Activated CD4-positive, alpha-beta memory T cell treated with anti-CD3 and anti-CD28 coated beads, Interleukin-2, amount 10 ng/mL, durations not matched to agents 7 days and 5 days (primary cell): ENCODE data around the gene CEMP1. TPM values are rescaled to one million over a fixed set of nuclear protein-coding genes. Genes with fewer than 3 reads are reported as not detected.
"Not testable (repeated sequence)": the region's sequence is repeated elsewhere in the genome, so short reads cannot be mapped to it uniquely, and the experiment has no call there.

ENCODE experiments used
- CTCF ChIA-PET: fragments of 350-600 bp; sonication (Branson Sonifier 250); formaldehyde crosslinking; loops from one replicate; lab custom pipeline; 2021; ENCODE audit warnings: antibody characterized with exemption, inconsistent platforms; lab: Charles Lee
- POLR2A ChIA-PET: fragments of 350-600 bp; sonication (Branson Sonifier 250); formaldehyde crosslinking; loops from one replicate; lab custom pipeline; 2021; ENCODE audit warnings: antibody characterized with exemption; lab: Charles Lee
- DNase-seq: peaks from one replicate; pipeline ENCODE4 v3.0.0-alpha.2; 2020
- H3K27ac Mint-ChIP-seq: one replicate; pipeline ENCODE4 v1.8.0; 2021; ENCODE audit warnings: mild to moderate bottlenecking, mixed read lengths
- H3K27me3 Mint-ChIP-seq: one replicate; pipeline ENCODE4 v1.8.0; 2021; ENCODE audit warnings: mixed read lengths
- H3K36me3 Mint-ChIP-seq: one replicate; pipeline ENCODE4 v1.8.0; 2021; ENCODE audit warnings: low read depth, mixed read lengths
- H3K4me1 Mint-ChIP-seq: one replicate; pipeline ENCODE4 v1.8.0; 2021; ENCODE audit warnings: mixed read lengths
- H3K4me3 Mint-ChIP-seq: one replicate; pipeline ENCODE4 v1.8.0; 2021; ENCODE audit warnings: mild to moderate bottlenecking, mixed read lengths
- H3K9me3 Mint-ChIP-seq: one replicate; pipeline ENCODE4 v1.8.0; 2021; ENCODE audit warnings: mixed read lengths
- total RNA-seq, 2 experiments: library from RNA; stranded (reverse); gene quantifications; one replicate each; pipeline ENCODE4 v1.2.3, GENCODE V29; 2021

The CEMP1 gene
- total RNA-seq, result under 1 TPM in 1 of 2 experiments, not detected in 1; 0.23 TPM

- Mint-ChIP-seq H3K27me3 (no peaks in the 10 kb centered on the region), H3K27ac (peak within 1 kb of the TSS; percentile 100), H3K9me3 (no peaks in the 10 kb centered on the region), H3K4me3 (peak within 1 kb of the TSS; percentile 98), H3K4me1 (peaks cover 28% of the 10 kb centered on the region), H3K36me3 (peaks cover under 1% of the 10 kb centered on the region)
- DNase-seq, result no peak
- CTCF ChIA-PET, result interaction anchor here (0.6 kb wide), 2 partner anchors 110 to 509 kb away, joined by 3 to 4 read pairs; no protein-coding TSS in a partner anchor
- POLR2A ChIA-PET, result interaction anchor here (1.2 to 3.7 kb wide), 6 partner anchors 9 to 385 kb away, joined by 3 to 67 read pairs (median 6); partner anchors contain the start of genes AMDHD2, ATP6V0C and PGP
Measured at GRCh38 chr16:2531371-2531695, at the start of gene CEMP1. TSS of gene CEMP1 (minus strand) at chr16:2531408. CDS start at chr16:2531073, 335 bp downstream.

- not testable (repeated sequence) for H3K27me3 Mint-ChIP-seq
Measured at GRCh38 chr16:2580818-2581217, 49.6 kb upstream of the CEMP1 start.

GRCh38 chr16:2580143-2580542 is 48.9 kb upstream of the CEMP1 start:
- H3K4me3 Mint-ChIP-seq, CTCF ChIA-PET, DNase-seq, H3K4me1 Mint-ChIP-seq, H3K27me3 Mint-ChIP-seq, H3K9me3 Mint-ChIP-seq, H3K36me3 Mint-ChIP-seq, POLR2A ChIA-PET, H3K27ac Mint-ChIP-seq: not testable (repeated sequence)

More at GRCh38 chr16:2580818-2581217, 49.6 kb upstream of the CEMP1 start:
- H3K36me3 Mint-ChIP-seq, H3K4me3 Mint-ChIP-seq, H3K4me1 Mint-ChIP-seq, H3K27ac Mint-ChIP-seq, H3K9me3 Mint-ChIP-seq, CTCF ChIA-PET, POLR2A ChIA-PET, DNase-seq: not testable (repeated sequence)

- POLR2A ChIA-PET, CTCF ChIA-PET, H3K9me3 Mint-ChIP-seq, H3K36me3 Mint-ChIP-seq, H3K27me3 Mint-ChIP-seq, H3K27ac Mint-ChIP-seq, DNase-seq, H3K4me3 Mint-ChIP-seq, H3K4me1 Mint-ChIP-seq: not testable (repeated sequence)
Measured at GRCh38 chr16:2578905-2579304, 47.7 kb upstream of the CEMP1 start.

GRCh38 chr16:2577044-2577443 is 45.8 kb upstream of the CEMP1 start:
- not testable (repeated sequence) for DNase-seq, H3K9me3 Mint-ChIP-seq

GRCh38 chr16:2575839-2576238 is 44.6 kb upstream of the CEMP1 start:
- H3K36me3 Mint-ChIP-seq, H3K27me3 Mint-ChIP-seq, H3K4me1 Mint-ChIP-seq, H3K27ac Mint-ChIP-seq, CTCF ChIA-PET, POLR2A ChIA-PET, DNase-seq, H3K9me3 Mint-ChIP-seq, H3K4me3 Mint-ChIP-seq: not testable (repeated sequence)

More at GRCh38 chr16:2577044-2577443, 45.8 kb upstream of the CEMP1 start:
- H3K4me3 Mint-ChIP-seq, H3K27ac Mint-ChIP-seq, H3K36me3 Mint-ChIP-seq, H3K4me1 Mint-ChIP-seq, CTCF ChIA-PET, H3K27me3 Mint-ChIP-seq, POLR2A ChIA-PET: not testable (repeated sequence)

GRCh38 chr16:2572704-2573103 is 41.5 kb upstream of the CEMP1 start:
- H3K36me3 Mint-ChIP-seq, POLR2A ChIA-PET, H3K4me3 Mint-ChIP-seq, H3K9me3 Mint-ChIP-seq, H3K27ac Mint-ChIP-seq, H3K27me3 Mint-ChIP-seq, DNase-seq, CTCF ChIA-PET, H3K4me1 Mint-ChIP-seq: not testable (repeated sequence)

GRCh38 chr16:2568573-2568972 is 37.4 kb upstream of the CEMP1 start:
- H3K27ac Mint-ChIP-seq, CTCF ChIA-PET, POLR2A ChIA-PET, H3K4me1 Mint-ChIP-seq, H3K27me3 Mint-ChIP-seq, DNase-seq, H3K36me3 Mint-ChIP-seq, H3K9me3 Mint-ChIP-seq, H3K4me3 Mint-ChIP-seq: not testable (repeated sequence)

GRCh38 chr16:2567506-2567905 is 36.3 kb upstream of the CEMP1 start:
- H3K4me3 Mint-ChIP-seq, H3K36me3 Mint-ChIP-seq, DNase-seq, H3K4me1 Mint-ChIP-seq, H3K27ac Mint-ChIP-seq, POLR2A ChIA-PET, H3K27me3 Mint-ChIP-seq, CTCF ChIA-PET, H3K9me3 Mint-ChIP-seq: not testable (repeated sequence)

GRCh38 chr16:2560798-2561133 is 29.6 kb upstream of the CEMP1 start:
- CTCF ChIA-PET, POLR2A ChIA-PET, H3K36me3 Mint-ChIP-seq, H3K4me3 Mint-ChIP-seq, H3K4me1 Mint-ChIP-seq, H3K27ac Mint-ChIP-seq, H3K27me3 Mint-ChIP-seq, H3K9me3 Mint-ChIP-seq: not testable (repeated sequence)
- peak; percentile 70 for DNase-seq

- H3K27ac Mint-ChIP-seq, H3K4me1 Mint-ChIP-seq, POLR2A ChIA-PET, CTCF ChIA-PET, H3K27me3 Mint-ChIP-seq, H3K4me3 Mint-ChIP-seq, DNase-seq, H3K9me3 Mint-ChIP-seq, H3K36me3 Mint-ChIP-seq: not testable (repeated sequence)
Measured at GRCh38 chr16:2560131-2560797, 29.1 kb upstream of the CEMP1 start.

- H3K9me3 Mint-ChIP-seq, H3K4me3 Mint-ChIP-seq, H3K27ac Mint-ChIP-seq, H3K36me3 Mint-ChIP-seq, DNase-seq, H3K27me3 Mint-ChIP-seq, POLR2A ChIA-PET, CTCF ChIA-PET, H3K4me1 Mint-ChIP-seq: not testable (repeated sequence)
Measured at GRCh38 chr16:2557150-2557549, 25.9 kb upstream of the CEMP1 start.

GRCh38 chr16:2554709-2555425 is 23.7 kb upstream of the CEMP1 start:
- H3K4me1 Mint-ChIP-seq, H3K9me3 Mint-ChIP-seq, CTCF ChIA-PET, POLR2A ChIA-PET, H3K27me3 Mint-ChIP-seq, DNase-seq, H3K36me3 Mint-ChIP-seq, H3K4me3 Mint-ChIP-seq, H3K27ac Mint-ChIP-seq: not testable (repeated sequence)

GRCh38 chr16:2551420-2551889 is 20.2 kb upstream of the CEMP1 start:
- H3K27ac Mint-ChIP-seq, H3K4me1 Mint-ChIP-seq, H3K27me3 Mint-ChIP-seq, H3K4me3 Mint-ChIP-seq, H3K9me3 Mint-ChIP-seq, H3K36me3 Mint-ChIP-seq, DNase-seq, POLR2A ChIA-PET: not testable (repeated sequence)
- CTCF ChIA-PET, result interaction anchor here (0.6 kb wide), 1 partner anchor 459 kb away, joined by 5 read pairs; no protein-coding TSS in a partner anchor
